CD14-positive monocyte (primary cell): ENCODE data around the gene PTPRD. TPM values are rescaled to one million over a fixed set of nuclear protein-coding genes. Genes with fewer than 3 reads are reported as not detected.

Experiments used
- DNase-seq, 3 donors: peaks; one replicate each; pipeline ENCODE4 v3.0.0-alpha.2; 2011 to 2022
- H2AFZ ChIP-seq: 2 replicates; pipeline ENCODE4 v1.6.0; 2012; ENCODE audit warnings: mild to moderate bottlenecking, low read depth, low read length, inconsistent platforms; ENCODE audit not compliant: insufficient read depth, poor library complexity, severe bottlenecking
- H3K27ac ChIP-seq, 2 donors: 1 replicate in 1 of 2; 2 replicates in 1 of 2; pipeline ENCODE4 v1.5.1; 2012 to 2013; ENCODE audit warnings: low read length in 2 of 2, control low read depth in 1 of 2, inconsistent platforms in 1 of 2, low read depth in 1 of 2, mild to moderate bottlenecking in 1 of 2
- H3K27me3 ChIP-seq, 2 donors: one replicate each; pipeline versions ENCODE4 v1.6.0 to v1.6.1; 2011 to 2013; ENCODE audit warnings: low read length in 2 of 2; ENCODE audit not compliant: control insufficient read depth in 2 of 2, insufficient read depth in 2 of 2
- H3K36me3 ChIP-seq, 2 donors: replicated peaks in 1 of 2; 1 replicate in 1 of 2; 2 replicates in 1 of 2; pipeline versions ENCODE4 v1.5.1 to v1.6.1; 2012 to 2013; ENCODE audit warnings: low read length in 2 of 2, control low read depth in 1 of 2, inconsistent platforms in 1 of 2, mild to moderate bottlenecking in 1 of 2; ENCODE audit not compliant: insufficient read depth in 2 of 2, control insufficient read depth in 1 of 2
- H3K4me1 ChIP-seq, 2 donors: 1 replicate in 1 of 2; 2 replicates in 1 of 2; pipeline versions ENCODE4 v1.5.1 to v1.6.1; 2012 to 2013; ENCODE audit warnings: low read length in 2 of 2, control low read depth in 1 of 2, inconsistent platforms in 1 of 2, mild to moderate bottlenecking in 1 of 2, moderate library complexity in 1 of 2; ENCODE audit not compliant: insufficient read depth in 2 of 2, control insufficient read depth in 1 of 2
- H3K4me2 ChIP-seq: replicated peaks from 2 replicates; pipeline ENCODE3; 2012; ENCODE audit warnings: low read length, moderate library complexity, mild to moderate bottlenecking; ENCODE audit not compliant: poor library complexity, severe bottlenecking; ENCODE audit errors: extremely low read depth
- H3K4me3 ChIP-seq, 3 experiments: fragments of 200-600 bp in 1 of 3; sonication (generic) in 1 of 3; replicated peaks in 1 of 3; 1 replicate in 2 of 3; 2 replicates in 1 of 3; pipeline ENCODE4 v1.5.1; 2011 to 2013; ENCODE audit warnings: low read length in 3 of 3, mild to moderate bottlenecking in 3 of 3, control low read depth in 2 of 3, low read depth in 2 of 3, inconsistent platforms in 1 of 3, moderate library complexity in 1 of 3
- H3K79me2 ChIP-seq: 2 replicates; pipeline ENCODE4 v1.6.0; 2012; ENCODE audit warnings: mild to moderate bottlenecking, control low read depth, inconsistent platforms, low read length, moderate library complexity; ENCODE audit not compliant: insufficient read depth
- H3K9ac ChIP-seq: 2 replicates; pipeline ENCODE4 v1.6.0; 2017; ENCODE audit warnings: low read length, mild to moderate bottlenecking; ENCODE audit not compliant: insufficient read depth, poor library complexity, severe bottlenecking
- H3K9me3 ChIP-seq, 2 donors: replicated peaks in 1 of 2; 1 replicate in 1 of 2; 2 replicates in 1 of 2; pipeline versions ENCODE4 v1.5.1 to v1.6.1; 2012 to 2013; ENCODE audit warnings: low read length in 2 of 2, control low read depth in 1 of 2; ENCODE audit not compliant: control insufficient read depth in 1 of 2, insufficient read depth in 1 of 2
- H4K20me1 ChIP-seq: 2 replicates; pipeline ENCODE4 v1.6.0; 2012; ENCODE audit warnings: mild to moderate bottlenecking, low read length, control low read depth, moderate library complexity; ENCODE audit not compliant: insufficient read depth
- H3K27ac Mint-ChIP-seq, 7 donors: one replicate each; pipeline ENCODE4 v1.8.0; 2020; ENCODE audit warnings: mild to moderate bottlenecking in 7 of 7, mixed read lengths in 7 of 7, moderate library complexity in 6 of 7, inconsistent platforms in 2 of 7
- H3K27me3 Mint-ChIP-seq, 3 donors: one replicate each; pipeline ENCODE4 v1.8.0; 2021 to 2022; ENCODE audit warnings: low read depth in 3 of 3, mild to moderate bottlenecking in 3 of 3, mixed read lengths in 3 of 3, moderate library complexity in 3 of 3, inconsistent platforms in 1 of 3
- H3K36me3 Mint-ChIP-seq, 2 donors: one replicate each; pipeline ENCODE4 v1.8.0; 2020; ENCODE audit warnings: mixed read lengths in 2 of 2, inconsistent platforms in 1 of 2, mild to moderate bottlenecking in 1 of 2
- H3K4me1 Mint-ChIP-seq: one replicate; pipeline ENCODE4 v1.8.0; 2020; ENCODE audit warnings: mild to moderate bottlenecking, mixed read lengths
- H3K4me3 Mint-ChIP-seq, 2 donors: one replicate each; pipeline ENCODE4 v1.8.0; 2020; ENCODE audit warnings: mild to moderate bottlenecking in 2 of 2, mixed read lengths in 2 of 2, moderate library complexity in 1 of 2
- H3K9me3 Mint-ChIP-seq, 7 donors: one replicate each; pipeline ENCODE4 v1.8.0; 2020 to 2022; ENCODE audit warnings: mixed read lengths in 7 of 7, mild to moderate bottlenecking in 6 of 7, moderate library complexity in 6 of 7, inconsistent platforms in 2 of 7
- WGBS: methylation state at CpG from one replicate; pipeline ENCODE4 v1.1.5; 2013; ENCODE audit warnings: missing lambda C conversion rate; ENCODE audit not compliant: insufficient coverage; 5-methylcytosine and 5-hydroxymethylcytosine counted together
- intact Hi-C, 2 donors: fragments of 100-400 bp; cut with micrococcal nuclease; formaldehyde crosslinking; loops; one replicate each; pipeline versions ENCODE4 v1.15.0 to v1.15.1; 2023
- polyA plus RNA-seq, 3 donors: library from polyadenylated mRNA; depleted of rRNA in 1 of 3; unstranded in 2 of 3; stranded (reverse) in 1 of 3; fragments of 300-500 nt in 2 of 3; fragments of >200 nt in 1 of 3; fragmentation: Illumina TruSeq in 2 of 3; gene quantifications; 1 replicate in 2 of 3; 2 replicates in 1 of 3; pipeline ENCODE4 v1.2.3, GENCODE V29; 2012 to 2021
- TF ChIP-seq, protein P1 (sequence below): fragments of 200-600 bp; IDR thresholded peaks from one replicate; pipeline ENCODE4 v1.8.0; 2022; ENCODE audit warnings: antibody characterized with exemption, mild to moderate bottlenecking

Gene PTPRD
- polyA plus RNA-seq, 3 donors, result not detected

DNA sequence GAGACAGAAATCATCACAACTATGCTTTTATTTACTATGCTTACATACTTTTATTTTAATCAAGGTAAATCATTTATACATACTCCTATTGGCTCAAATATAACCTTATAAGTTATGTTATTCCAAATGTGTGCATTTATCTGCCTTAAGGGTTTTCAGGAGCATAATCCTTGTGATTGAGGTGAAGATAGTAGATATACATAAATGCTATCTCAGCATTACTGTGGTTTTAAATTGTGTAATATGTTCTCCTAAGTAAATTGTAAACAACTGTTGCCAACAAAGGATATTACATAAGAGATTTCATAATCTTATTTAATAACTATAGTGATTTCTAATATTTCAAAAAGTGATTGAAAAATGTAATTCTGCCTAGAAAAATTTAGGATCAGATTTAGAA is 1438.4 kb downstream of the PTPRD start:
- Histone ChIP-seq H3K79me2 (no peaks in the 10 kb centered on the region), H3K4me1 (no peaks in the 10 kb centered on the region), H4K20me1 (no peaks in the 10 kb centered on the region), H3K36me3 (no peaks in the 10 kb centered on the region), H3K9me3 (no peaks in the 10 kb centered on the region), H3K4me2 (no peak overlapping the region), H3K4me3 (no peak overlapping the region), H2AFZ (no peak overlapping the region), H3K27ac (no peak overlapping the region), H3K9ac (no peak overlapping the region), H3K27me3 (no peaks in the 10 kb centered on the region)
- no peaks in the 10 kb centered on the region for H3K36me3 Mint-ChIP-seq
- H3K27ac Mint-ChIP-seq, result no peak overlapping the region
- H3K27me3 Mint-ChIP-seq, result no peaks in the 10 kb centered on the region
- H3K9me3 Mint-ChIP-seq, result peaks cover 0 to 7% (median 2%) of the 10 kb centered on the region in 7 donors
- H3K4me3 Mint-ChIP-seq, result no peak overlapping the region
- TF ChIP-seq, protein P1, sequence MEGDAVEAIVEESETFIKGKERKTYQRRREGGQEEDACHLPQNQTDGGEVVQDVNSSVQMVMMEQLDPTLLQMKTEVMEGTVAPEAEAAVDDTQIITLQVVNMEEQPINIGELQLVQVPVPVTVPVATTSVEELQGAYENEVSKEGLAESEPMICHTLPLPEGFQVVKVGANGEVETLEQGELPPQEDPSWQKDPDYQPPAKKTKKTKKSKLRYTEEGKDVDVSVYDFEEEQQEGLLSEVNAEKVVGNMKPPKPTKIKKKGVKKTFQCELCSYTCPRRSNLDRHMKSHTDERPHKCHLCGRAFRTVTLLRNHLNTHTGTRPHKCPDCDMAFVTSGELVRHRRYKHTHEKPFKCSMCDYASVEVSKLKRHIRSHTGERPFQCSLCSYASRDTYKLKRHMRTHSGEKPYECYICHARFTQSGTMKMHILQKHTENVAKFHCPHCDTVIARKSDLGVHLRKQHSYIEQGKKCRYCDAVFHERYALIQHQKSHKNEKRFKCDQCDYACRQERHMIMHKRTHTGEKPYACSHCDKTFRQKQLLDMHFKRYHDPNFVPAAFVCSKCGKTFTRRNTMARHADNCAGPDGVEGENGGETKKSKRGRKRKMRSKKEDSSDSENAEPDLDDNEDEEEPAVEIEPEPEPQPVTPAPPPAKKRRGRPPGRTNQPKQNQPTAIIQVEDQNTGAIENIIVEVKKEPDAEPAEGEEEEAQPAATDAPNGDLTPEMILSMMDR, result no peak
- H3K4me1 Mint-ChIP-seq, result no peaks in the 10 kb centered on the region
- intact Hi-C loops, result no loop called here
- DNase-seq, result no peak

DNA sequence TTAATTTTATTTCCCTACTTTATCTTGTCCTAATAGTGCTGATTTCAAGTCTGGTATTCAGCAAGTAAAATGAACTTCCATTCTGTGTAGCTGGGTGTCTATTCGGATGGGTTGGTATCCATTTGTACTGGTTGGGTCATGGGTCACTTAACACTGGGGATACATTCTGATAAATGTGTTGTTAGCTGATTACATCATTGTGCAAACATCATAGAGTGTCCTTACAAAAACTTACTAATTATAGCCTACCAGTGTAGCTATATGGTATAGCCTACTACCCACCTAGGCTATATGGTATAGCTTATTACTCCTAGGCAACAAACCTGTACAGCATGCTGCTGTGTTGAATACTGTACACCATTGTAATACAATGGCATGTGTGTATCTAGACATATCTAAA is 1439.5 kb downstream of the PTPRD start:
- Histone ChIP-seq H3K36me3 (no peaks in the 10 kb centered on the region), H3K27ac (no peak overlapping the region), H3K4me3 (no peak overlapping the region), H3K27me3 (no peaks in the 10 kb centered on the region), H3K9ac (no peak overlapping the region), H3K4me2 (no peak overlapping the region), H4K20me1 (no peaks in the 10 kb centered on the region), H2AFZ (no peak overlapping the region), H3K9me3 (no peaks in the 10 kb centered on the region), H3K79me2 (no peaks in the 10 kb centered on the region), H3K4me1 (no peaks in the 10 kb centered on the region)
- H3K9me3 Mint-ChIP-seq, result peaks cover 0 to 7% (median 2%) of the 10 kb centered on the region in 7 donors
- no peaks in the 10 kb centered on the region for H3K4me1 Mint-ChIP-seq
- intact Hi-C loops, result no loop called here
- WGBS, result no CpG with 5 or more reads among the region's 1 CpG
- TF ChIP-seq, protein P1, result no peak
- H3K36me3 Mint-ChIP-seq, result no peaks in the 10 kb centered on the region
- H3K4me3 Mint-ChIP-seq, result no peak overlapping the region
- no peaks in the 10 kb centered on the region for H3K27me3 Mint-ChIP-seq
- no peak overlapping the region for H3K27ac Mint-ChIP-seq
- DNase-seq, result no peak
